Superior temporal gyrus (tissue), 1 donor: ENCODE data around the gene ADAMTS8.

Experiments
- DNase-seq: peaks from one replicate; pipeline ENCODE4 v3.0.0-alpha.2; 2016; ENCODE audit errors: extremely low spot score

The ADAMTS8 gene

DNA sequence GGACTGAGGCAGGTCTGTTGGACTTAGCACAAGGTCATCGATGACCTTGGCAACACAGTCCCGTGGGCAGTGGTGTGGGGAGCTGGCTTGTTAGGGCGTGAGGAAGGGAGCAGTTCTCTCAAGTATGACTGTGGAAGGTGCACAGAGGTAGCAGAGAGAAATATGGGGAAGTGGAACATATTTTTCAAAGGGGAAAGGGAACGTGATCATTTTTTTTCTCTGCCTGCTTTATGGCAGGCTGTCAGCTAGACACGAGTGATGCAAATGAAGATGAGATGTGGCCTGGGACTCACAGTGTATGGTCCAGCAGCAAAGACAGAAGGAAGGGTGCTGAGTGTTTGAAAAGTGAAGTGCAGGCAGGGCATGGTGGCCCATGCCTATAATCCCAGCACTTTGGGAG, 30.6 kb downstream of the ADAMTS8 start:
- no peak for DNase-seq

- no peak for DNase-seq
Observed at GRCh38 chr11:130396965-130397364, 31.4 kb downstream of the ADAMTS8 start.

DNA sequence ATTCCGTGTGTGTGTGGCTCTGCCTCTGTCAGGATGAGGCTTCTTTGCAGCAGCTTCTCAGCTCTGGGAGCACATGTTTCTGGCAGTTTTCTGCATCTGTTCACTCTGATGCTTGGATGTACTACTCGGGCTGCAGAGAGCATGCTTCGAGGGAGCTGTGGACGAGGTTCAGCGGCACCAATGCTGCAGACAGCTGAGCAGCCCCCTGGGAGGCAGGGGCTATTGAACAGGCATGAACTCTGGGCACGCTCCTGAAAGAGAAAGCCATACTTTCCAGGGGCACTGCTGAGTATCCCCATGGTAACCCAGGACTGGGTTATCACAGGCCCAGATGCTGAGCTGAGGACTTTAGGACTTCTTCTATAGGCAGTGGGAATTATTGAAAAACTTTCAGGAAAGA, 33.8 kb downstream of the ADAMTS8 start:
- no peak for DNase-seq

GRCh38 chr11:130391711-130392110, 36.7 kb downstream of the ADAMTS8 start:
- no peak for DNase-seq

- peak; percentile 91 for DNase-seq
Observed at GRCh38 chr11:130390071-130390758, 38.2 kb downstream of the ADAMTS8 start.

DNA sequence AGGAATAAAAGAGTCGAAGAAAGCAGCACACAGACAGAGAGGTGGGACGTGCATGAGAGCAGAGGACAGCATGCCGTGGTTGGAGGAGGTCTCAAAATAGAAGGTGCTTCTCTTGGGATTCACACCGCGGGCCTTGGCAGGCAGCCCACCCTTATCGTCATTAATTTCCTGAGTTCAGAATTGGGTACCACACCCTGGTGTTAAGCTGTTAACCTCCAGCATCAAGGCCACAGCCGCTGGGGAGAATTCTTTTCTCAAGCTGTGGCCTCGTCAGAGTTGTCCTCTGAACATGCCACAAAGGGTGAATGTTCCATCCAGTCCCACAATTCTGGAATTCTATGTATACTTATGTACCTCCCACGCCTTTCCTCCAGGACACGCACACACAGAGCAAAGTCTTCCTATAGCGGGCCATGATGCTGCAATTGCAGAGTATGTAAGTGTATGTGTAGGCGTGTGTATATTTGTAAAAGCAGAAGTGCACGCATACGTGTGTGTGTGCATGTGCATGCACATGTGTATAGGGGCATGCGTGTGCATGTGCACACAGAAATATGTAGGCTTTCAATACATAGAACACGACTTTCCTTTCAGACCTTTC, 39.0 kb downstream of the ADAMTS8 start:
- DNase-seq = peak; percentile 14

- no peak for DNase-seq
Observed at GRCh38 chr11:130388607-130389205, 39.7 kb downstream of the ADAMTS8 start.

- no peak for DNase-seq
Observed at GRCh38 chr11:130386056-130386455, 42.4 kb downstream of the ADAMTS8 start.

DNA sequence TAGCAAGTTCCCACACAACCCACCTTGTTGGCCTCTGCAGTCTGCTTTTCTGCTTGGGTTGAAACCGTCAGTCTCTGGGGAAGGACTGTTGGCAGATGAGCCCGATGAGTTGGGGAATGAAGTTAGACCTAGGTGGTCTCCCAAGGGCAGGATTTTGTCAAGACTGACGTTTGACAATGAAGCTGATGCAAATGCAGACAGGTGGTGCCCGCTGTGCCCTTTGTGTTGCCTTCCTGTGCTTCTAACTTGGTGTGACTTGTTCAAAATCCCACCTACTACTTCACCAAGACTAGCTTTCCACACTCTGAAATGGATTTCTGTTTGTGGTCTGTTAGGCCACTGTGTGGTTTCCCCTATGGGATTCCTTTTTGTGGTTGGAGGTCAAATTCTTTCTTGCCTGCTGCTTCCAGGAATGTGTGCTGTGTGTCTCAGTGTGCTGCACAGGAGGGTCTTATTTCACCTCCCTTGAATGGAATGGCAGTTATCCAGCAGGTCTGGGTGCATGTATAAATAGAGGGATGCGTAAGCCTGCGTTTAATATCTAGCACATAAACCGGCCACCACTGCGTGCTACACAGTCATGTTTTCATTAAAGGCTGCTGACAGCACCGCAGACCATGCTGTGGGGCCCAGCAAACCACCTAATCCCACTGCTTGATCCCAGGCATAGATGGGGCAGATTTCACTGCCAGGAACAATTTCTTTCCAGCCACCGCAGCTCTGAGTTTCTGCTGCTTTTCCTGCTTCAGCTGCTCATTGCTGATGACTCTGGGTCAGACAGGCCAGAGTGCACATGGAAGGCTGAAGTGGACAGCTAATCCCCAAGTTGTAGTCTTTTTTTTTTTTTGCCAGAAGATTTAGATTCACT, 44.8 kb downstream of the ADAMTS8 start:
- DNase-seq = no peak

- no peak for DNase-seq
Observed at GRCh38 chr11:130381317-130381716, 47.1 kb downstream of the ADAMTS8 start.

DNA sequence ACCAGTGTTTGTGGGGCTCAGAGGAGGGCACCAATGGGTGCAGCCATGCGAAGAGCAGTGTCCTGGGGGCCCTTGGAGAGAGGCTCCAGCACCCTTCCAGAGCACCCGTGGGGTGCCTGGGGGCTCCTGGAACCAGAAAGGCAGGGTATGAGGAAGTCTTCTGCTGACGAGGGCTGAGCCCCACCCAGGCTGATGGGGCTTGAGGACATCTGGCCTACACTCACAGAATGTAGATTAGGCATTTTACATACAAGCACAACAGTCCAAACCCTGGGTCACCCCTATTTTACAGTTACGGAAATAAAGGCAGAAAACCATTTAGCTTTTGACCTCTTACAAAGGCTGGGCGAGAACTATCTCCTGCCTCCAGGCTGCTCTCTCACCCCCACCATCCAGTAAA, 47.6 kb downstream of the ADAMTS8 start:
- DNase-seq = no peak

GRCh38 chr11:130379276-130379675, 49.1 kb downstream of the ADAMTS8 start:
- DNase-seq = no peak

DNA sequence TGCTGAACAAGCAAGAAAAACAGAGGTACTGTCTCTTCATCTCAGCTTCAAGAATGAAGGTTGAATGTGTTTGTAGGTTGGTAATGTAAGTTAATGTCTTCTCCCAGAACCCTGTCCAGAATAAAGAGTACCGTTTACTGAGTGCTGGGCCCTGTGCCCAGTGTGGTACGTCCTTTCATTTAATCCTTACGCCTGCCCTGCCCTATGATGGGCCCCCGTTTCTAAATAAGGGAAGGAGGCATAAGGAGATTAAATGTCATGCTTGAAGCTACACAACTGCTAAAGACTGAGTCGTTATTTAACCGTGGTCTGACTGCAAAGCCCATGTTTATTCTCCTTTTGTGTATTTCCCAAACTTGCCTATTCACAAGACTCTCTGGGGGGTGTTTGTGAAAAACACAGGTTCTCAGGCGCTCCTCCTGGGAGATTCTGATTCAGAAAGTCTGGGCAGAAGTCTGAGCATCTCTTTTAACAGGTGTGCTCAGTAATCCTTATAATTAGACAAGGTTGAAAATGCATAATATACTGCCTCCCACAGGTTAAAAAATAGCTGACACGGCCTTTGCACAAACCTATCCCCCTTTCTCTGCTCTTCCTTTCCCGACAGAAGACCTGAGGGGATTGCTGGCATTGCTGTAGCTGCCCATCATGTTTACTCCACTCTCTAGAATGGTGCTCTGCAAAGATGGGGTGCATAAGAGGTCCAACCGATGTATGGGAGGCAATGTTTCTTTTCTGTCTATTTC, 57.4 kb downstream of the ADAMTS8 start:
- DNase-seq = no peak

GRCh38 chr11:130369713-130370112, 58.7 kb downstream of the ADAMTS8 start:
- DNase-seq = peak; percentile 92

DNA sequence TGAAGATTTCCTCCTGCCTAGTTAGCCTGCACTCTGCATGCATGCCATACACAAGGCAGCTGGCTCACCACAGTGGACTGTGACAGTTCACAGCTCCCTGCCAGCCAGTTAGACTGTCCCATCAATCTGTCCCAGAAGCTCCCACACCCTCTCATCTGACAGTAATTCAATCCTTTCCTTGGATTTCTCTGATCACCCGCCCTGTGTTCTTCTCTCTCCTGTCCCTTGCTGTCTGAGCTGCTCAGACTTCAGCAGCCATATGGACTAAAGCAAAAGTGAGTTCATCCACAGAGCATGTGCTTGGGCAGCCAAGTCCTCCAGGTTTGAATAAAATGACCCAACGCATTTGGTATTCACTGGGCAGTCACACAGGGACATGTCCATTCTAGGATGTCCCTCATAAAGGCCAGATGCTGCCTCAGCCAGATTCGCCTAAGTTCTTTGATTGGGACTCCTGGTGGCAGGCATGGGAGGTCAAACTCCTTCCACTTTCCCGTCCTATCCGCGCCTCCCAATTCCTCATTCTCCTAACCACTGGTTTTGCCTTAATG, 59.2 kb downstream of the ADAMTS8 start:
- DNase-seq = peak; percentile 81

- no peak for DNase-seq
Observed at GRCh38 chr11:130359419-130359818, 69.0 kb downstream of the ADAMTS8 start.

DNA sequence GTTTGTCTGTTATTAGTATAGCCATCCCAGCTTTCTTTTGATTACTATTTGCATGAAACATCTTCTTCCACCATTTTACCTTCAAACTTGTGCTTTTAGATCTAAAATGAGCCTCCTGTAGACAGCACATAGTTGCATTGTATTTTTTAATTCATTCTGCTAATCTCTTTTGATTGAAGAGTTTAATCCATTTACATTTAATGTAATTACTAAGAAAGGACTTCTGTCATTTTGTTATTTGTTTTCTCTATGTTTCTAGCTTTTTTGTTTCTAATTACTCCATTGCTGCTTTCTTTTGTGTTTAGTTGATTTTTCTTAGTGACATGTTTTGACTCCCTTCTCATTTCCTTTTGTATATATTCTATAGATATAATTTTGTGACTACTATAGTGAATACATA, 70.0 kb downstream of the ADAMTS8 start:
- DNase-seq = no peak
